T-helper 2 cell treated with Interferon-gamma antibody and Interleukin-4, amounts not matched to agents 5 μg/mL and 100 μg/mL, for 36 hours (primary cell): Measurements from ENCODE around the gene NTSR1.

Experiments
- DNase-seq: peaks from one replicate; pipeline ENCODE4 v3.0.0; 2021; ENCODE audit warnings: low spot score
- H3K27ac Mint-ChIP-seq: one replicate; pipeline ENCODE4 v1.8.0; 2021; ENCODE audit warnings: mild to moderate bottlenecking, mixed read lengths
- H3K27me3 Mint-ChIP-seq: one replicate; pipeline ENCODE4 v1.8.0; 2021; ENCODE audit warnings: low read depth, mixed read lengths
- H3K36me3 Mint-ChIP-seq: one replicate; pipeline ENCODE4 v1.8.0; 2021; ENCODE audit warnings: low read depth, mixed read lengths
- H3K4me1 Mint-ChIP-seq: one replicate; pipeline ENCODE4 v1.8.0; 2021; ENCODE audit warnings: low read depth, mixed read lengths
- H3K4me3 Mint-ChIP-seq: one replicate; pipeline ENCODE4 v1.8.0; 2022; ENCODE audit warnings: mild to moderate bottlenecking, moderate library complexity, mixed read lengths
- H3K9me3 Mint-ChIP-seq: one replicate; pipeline ENCODE4 v1.8.0; 2021; ENCODE audit warnings: mixed read lengths

NTSR1 gene

DNA sequence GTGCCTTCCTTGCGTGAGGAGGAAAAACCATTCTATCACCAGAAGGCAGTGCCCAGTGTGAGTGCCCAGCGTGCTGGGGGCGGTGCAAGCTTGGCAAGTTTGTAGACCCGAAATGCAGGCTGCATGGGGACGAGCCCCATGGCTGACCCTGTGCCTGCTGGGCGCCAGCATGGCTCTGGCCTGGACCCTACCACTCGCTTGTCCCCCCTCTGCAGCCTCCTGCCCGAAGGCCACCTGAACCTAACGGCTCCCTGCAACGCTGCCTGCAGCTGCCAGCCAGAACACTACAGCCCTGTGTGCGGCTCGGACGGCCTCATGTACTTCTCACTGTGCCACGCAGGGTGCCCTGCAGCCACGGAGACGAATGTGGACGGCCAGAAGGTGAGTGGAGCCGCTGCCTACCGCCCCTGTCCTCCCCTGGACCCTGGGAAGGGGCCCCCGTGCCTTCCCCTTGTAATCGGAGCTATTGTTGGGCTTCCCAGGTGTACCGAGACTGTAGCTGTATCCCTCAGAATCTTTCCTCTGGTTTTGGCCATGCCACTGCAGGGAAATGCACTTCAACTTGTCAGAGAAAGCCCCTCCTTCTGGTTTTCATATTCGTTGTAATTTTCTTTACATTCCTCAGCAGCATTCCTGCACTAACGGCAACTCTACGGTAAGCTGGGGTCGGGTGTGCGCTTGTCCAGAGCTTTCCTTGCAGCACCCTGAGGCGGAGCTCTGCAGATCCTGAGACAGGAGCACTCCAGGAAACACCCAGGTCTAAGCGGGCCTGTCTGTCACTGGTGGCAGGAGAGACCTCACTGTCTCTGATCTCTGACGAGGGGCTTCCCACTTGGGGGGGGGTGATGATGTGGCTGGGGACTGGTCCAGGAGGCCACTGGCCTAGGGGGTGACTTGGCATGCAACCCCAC lies 40.9 kb upstream of the NTSR1 start:
- no peak for DNase-seq
- Mint-ChIP-seq H3K4me3 (no peak overlapping the region), H3K4me1 (no peaks in the 10 kb centered on the region), H3K27me3 (no peaks in the 10 kb centered on the region), H3K36me3 (peaks cover 43% of the 10 kb centered on the region), H3K9me3 (no peaks in the 10 kb centered on the region), H3K27ac (no peak overlapping the region)

DNA sequence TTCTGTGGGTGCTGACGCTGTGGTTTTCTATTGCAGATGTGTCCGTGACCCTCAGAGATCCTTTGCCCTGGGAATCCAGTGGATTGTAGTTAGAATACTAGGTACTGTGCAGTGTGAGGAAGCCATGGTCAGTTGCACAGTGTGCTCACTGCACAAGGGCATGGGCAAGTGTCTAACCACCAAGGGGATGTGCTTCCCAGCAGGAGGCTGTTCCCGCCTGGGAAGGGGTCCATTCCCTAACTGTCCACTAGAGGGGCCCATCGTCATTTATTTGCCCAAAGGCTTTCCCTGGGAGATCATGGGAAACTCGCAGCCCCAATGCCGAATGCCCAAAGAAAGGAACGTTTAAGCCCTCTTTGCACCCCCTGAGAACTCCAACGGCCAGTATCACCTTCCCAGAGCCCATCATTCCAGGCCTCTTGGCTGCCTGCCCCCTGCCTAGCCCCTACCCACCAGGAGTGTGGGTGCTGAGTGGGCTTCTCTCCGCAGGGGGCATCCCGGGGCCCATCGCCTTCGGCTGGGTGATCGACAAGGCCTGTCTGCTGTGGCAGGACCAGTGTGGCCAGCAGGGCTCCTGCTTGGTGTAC lies 40.1 kb upstream of the NTSR1 start:
- no peak overlapping the region for H3K4me3 Mint-ChIP-seq
- no peaks in the 10 kb centered on the region for H3K9me3 Mint-ChIP-seq
- H3K27ac Mint-ChIP-seq = no peak overlapping the region
- peaks cover 45% of the 10 kb centered on the region for H3K36me3 Mint-ChIP-seq
- DNase-seq = no peak
- no peaks in the 10 kb centered on the region for H3K4me1 Mint-ChIP-seq
- no peaks in the 10 kb centered on the region for H3K27me3 Mint-ChIP-seq

DNA sequence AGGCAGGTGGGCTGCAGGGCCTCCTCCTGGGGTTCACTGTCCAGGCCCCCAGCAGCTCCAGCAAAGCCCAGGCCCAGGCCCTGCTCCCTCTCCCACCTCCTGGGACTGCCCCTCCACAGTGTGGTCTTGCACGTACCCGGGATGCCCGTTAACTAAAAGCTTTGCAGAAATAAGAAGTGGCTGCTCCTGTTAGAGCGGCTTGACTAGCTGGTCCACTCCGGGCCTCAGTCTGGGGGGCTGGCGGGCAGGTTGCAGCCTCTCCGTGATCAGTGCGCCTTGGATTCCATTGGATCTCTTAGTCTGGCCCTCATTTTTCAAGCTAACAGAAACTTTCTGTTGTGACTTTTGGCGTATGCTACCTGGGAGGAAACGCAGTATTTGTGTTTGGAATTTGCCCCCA lies 39.4 kb upstream of the NTSR1 start:
- H3K27ac Mint-ChIP-seq = no peak overlapping the region
- no peak for DNase-seq
- H3K36me3 Mint-ChIP-seq = peaks cover 45% of the 10 kb centered on the region
- no peaks in the 10 kb centered on the region for H3K4me1 Mint-ChIP-seq
- no peaks in the 10 kb centered on the region for H3K9me3 Mint-ChIP-seq
- H3K27me3 Mint-ChIP-seq = no peaks in the 10 kb centered on the region
- H3K4me3 Mint-ChIP-seq = no peak overlapping the region

DNA sequence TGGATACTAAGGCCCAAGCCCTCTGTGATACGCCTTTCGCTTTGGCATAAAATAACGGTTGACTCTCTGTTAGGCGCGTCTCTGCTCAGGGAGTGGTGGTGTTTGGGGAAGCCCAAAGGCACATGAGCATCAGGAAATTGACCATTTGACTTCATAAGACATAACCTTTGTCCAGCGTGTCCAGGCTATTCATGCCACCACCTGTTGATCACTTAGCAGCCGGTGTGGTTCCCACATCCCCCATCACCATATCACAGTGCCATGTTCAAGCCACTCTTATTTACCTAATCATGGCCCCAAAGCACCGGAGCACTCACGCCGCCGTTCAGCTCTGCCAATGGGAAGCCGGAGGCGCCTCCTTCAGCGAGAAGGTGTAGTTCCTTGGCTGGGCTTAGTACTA lies 38.5 kb upstream of the NTSR1 start:
- DNase-seq = no peak
- Mint-ChIP-seq H3K36me3 (peaks cover 40% of the 10 kb centered on the region), H3K4me1 (no peaks in the 10 kb centered on the region), H3K27ac (no peak overlapping the region), H3K27me3 (no peaks in the 10 kb centered on the region), H3K9me3 (no peaks in the 10 kb centered on the region), H3K4me3 (no peak overlapping the region)

DNA sequence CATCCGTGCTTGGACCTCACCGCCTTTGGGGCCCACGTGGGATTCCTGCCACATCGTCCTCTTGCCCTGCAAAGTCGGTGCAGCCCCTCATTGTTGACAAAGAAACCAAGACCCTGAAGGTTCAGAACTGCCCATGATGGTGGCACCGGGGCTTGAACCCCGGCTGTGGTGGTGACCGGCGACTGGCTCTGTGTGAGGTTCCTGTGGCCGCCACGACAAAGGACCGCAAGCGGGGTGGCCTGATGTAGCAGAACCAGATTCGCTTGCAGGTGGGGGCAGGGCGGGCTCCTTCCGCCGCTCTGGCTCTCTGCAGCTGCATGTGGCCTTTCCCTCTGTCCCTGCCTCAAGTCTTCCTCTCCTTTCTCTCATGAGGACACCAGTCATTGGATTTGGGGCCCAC lies 37.6 kb upstream of the NTSR1 start:
- H3K36me3 Mint-ChIP-seq = peaks cover 40% of the 10 kb centered on the region
- no peaks in the 10 kb centered on the region for H3K4me1 Mint-ChIP-seq
- no peaks in the 10 kb centered on the region for H3K9me3 Mint-ChIP-seq

DNA sequence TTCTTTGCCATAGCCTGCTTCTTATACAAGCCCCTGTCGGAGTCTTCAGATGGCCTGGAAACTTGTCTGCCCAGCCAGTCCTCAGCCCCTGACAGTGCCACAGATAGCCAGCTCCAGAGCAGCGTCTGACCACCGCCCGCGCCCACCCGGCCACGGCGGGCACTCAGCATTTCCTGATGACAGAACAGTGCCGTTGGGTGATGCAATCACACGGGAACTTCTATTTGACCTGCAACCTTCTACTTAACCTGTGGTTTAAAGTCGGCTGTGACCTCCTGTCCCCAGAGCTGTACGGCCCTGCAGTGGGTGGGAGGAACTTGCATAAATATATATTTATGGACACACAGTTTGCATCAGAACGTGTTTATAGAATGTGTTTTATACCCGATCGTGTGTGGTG lies 36.9 kb upstream of the NTSR1 start:
- no peaks in the 10 kb centered on the region for H3K9me3 Mint-ChIP-seq
- H3K27me3 Mint-ChIP-seq = peaks cover under 1% of the 10 kb centered on the region
- H3K4me3 Mint-ChIP-seq = no peak overlapping the region
- H3K4me1 Mint-ChIP-seq = no peaks in the 10 kb centered on the region
- H3K36me3 Mint-ChIP-seq = peaks cover 38% of the 10 kb centered on the region
- H3K27ac Mint-ChIP-seq = no peak overlapping the region
- DNase-seq = no peak

More for the DNA sequence above, 37.6 kb upstream of the NTSR1 start:
- DNase-seq = no peak
- Mint-ChIP-seq H3K4me3 (no peak overlapping the region), H3K27me3 (no peaks in the 10 kb centered on the region), H3K27ac (peak overlapping the region; percentile 62)

DNA sequence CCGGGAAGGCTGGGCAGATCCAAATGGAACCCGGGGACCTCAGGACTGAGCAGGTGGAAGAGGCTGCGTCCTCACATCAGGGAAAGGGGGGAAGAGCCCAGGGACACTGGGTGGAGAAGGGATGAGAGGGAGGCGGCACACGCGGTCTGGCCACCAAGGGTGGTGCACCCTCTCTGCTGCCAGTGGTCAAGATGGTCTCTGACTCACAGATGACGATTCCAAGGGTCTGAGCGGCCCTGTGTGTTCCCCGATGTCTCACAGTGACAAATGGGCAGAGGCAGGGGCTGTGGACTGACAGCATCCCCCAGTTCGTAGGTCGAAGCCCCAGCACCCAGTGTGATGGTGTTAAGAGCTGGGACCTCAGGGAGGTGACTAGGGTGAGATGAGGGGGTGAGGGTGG lies 34.3 kb upstream of the NTSR1 start:
- H3K27me3 Mint-ChIP-seq = peaks cover 9% of the 10 kb centered on the region
- peaks cover 11% of the 10 kb centered on the region for H3K4me1 Mint-ChIP-seq
- no peak overlapping the region for H3K27ac Mint-ChIP-seq
- no peaks in the 10 kb centered on the region for H3K9me3 Mint-ChIP-seq
- H3K4me3 Mint-ChIP-seq = no peak overlapping the region
- DNase-seq = no peak
- H3K36me3 Mint-ChIP-seq = peaks cover 21% of the 10 kb centered on the region

DNA sequence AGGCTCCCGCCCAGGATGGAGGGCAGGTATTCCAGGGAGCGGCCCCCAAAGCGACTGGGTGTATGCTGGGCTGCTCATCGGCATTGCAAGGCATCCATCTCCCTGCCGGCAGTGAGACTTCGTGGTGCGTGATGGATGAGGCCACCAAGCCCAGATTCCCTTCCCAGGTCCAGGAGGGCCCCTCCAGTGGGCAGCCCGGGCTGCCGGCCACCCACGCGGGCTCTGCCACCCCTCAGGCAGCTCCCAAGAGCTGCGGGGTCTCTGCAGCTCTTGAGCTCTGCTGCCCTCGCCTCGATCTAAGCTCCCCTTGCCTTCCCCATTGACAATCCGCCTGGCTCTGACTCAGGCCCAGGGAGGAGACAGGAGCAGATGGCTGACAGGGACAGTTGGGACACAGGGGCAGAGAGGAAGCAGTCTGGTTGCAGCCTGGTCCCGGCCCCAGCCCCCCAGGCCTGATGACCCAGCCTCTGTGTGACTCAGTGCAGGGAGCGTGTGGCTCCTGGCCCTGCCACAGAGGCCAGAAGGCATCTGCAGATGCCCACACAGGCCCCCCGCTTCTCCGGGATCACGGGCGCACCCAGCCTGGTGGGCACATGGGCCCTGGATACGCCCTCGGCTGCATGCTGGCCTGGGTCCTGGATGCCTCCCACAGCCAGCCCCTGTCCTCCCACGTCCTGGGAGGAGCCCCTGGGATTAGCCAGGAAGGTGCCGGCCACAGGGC lies 33.3 kb upstream of the NTSR1 start:
- Mint-ChIP-seq H3K27ac (no peak overlapping the region), H3K36me3 (peaks cover 15% of the 10 kb centered on the region), H3K4me1 (peaks cover 11% of the 10 kb centered on the region), H3K27me3 (peaks cover 9% of the 10 kb centered on the region), H3K4me3 (no peak overlapping the region), H3K9me3 (peaks cover 8% of the 10 kb centered on the region)
- DNase-seq = no peak

DNA sequence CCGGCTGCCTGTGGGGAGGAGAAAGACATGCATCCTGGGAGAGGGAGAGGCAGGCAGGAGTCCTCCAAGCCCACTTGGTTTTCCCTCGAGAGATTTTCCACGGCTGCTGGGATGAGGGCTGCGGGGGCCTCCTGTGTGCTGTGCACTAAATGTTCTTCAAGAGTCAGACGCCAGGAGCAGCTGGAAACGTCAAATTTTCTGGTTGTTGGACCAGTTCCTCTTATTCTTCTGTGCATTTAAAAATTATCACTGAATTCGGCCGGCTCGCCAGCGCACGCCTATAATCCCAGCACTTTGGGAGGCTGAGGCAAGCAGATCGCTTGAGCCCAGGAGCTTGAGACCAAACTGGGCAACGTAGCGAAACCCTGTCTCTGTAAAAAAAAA lies 32.8 kb upstream of the NTSR1 start:
- Mint-ChIP-seq H3K4me3 (no peak overlapping the region), H3K4me1 (peaks cover 11% of the 10 kb centered on the region), H3K9me3 (peaks cover 13% of the 10 kb centered on the region), H3K27me3 (peaks cover 9% of the 10 kb centered on the region), H3K27ac (no peak overlapping the region), H3K36me3 (peaks cover 15% of the 10 kb centered on the region)
- DNase-seq = no peak

DNA sequence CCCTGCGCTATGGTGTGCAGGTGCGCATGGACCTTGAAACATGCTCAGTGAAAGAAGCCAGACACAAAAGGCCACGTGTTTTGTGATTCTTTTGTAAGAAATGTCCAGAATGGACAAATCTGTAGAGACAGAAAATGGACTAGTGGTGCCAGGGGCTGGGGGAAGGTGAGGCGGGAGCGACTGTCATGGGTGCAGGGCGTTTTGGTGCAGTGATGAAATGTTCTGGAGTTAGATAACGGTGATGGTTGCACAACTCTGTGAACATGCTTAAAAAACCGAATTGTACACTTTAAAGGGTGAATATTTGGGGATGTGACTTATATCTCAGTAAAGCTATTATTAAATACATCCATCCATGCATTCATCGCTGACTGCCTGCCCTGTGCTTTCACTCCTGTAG lies 31.7 kb upstream of the NTSR1 start:
- Mint-ChIP-seq H3K27me3 (peaks cover 9% of the 10 kb centered on the region), H3K36me3 (peaks cover 7% of the 10 kb centered on the region), H3K27ac (no peak overlapping the region), H3K9me3 (peaks cover 14% of the 10 kb centered on the region), H3K4me3 (no peak overlapping the region), H3K4me1 (peaks cover 11% of the 10 kb centered on the region)
- no peak for DNase-seq

DNA sequence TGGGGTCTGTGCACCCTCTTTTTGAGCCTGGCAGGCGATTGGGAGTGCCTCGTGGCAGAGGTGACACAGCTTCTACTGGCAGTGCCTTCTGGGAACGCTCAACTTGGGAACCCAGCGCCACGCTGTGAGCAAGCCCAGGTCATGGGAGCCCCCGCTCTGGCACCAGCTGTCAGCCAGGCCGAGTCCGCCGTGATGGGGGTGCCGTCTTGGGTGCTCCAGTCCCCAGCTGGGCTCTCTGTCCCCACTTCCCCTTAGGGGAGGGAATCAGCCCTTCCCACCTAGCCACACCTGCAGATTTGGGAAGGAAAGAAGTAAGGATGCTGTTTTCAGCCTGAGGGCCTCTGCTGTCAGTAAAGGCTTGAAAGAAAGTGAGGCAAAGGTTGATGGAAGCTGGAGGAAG lies 31.0 kb upstream of the NTSR1 start:
- peaks cover 14% of the 10 kb centered on the region for H3K9me3 Mint-ChIP-seq

DNA sequence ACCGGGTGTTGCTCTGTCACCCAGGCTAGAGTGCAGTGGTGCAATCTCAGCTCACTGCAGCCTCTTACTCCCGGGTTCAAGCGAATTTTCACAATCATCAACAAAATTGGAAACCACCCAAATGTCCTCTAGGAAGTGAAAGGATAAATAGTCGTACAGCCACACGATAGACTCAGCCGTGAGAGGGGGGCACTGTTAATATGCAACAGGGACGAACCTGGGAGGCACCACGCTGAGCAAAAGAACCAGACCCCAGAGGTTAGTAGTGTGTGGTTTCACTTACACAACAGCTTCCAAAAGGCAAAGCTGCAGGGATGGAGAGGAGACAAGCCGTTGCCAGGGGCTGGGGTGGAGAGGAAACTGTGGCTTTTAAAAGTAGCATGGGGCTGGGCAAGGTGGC lies 30.1 kb upstream of the NTSR1 start:
- Mint-ChIP-seq H3K27ac (no peak overlapping the region), H3K9me3 (peaks cover 14% of the 10 kb centered on the region), H3K27me3 (peaks cover 9% of the 10 kb centered on the region), H3K4me3 (no peak overlapping the region), H3K36me3 (peaks cover 3% of the 10 kb centered on the region), H3K4me1 (peaks cover 11% of the 10 kb centered on the region)
- DNase-seq = no peak

More for the DNA sequence above, 31.0 kb upstream of the NTSR1 start:
- Mint-ChIP-seq H3K4me3 (no peak overlapping the region), H3K27ac (no peak overlapping the region), H3K27me3 (peaks cover 9% of the 10 kb centered on the region), H3K4me1 (peaks cover 11% of the 10 kb centered on the region), H3K36me3 (peaks cover 5% of the 10 kb centered on the region)
- no peak for DNase-seq

DNA sequence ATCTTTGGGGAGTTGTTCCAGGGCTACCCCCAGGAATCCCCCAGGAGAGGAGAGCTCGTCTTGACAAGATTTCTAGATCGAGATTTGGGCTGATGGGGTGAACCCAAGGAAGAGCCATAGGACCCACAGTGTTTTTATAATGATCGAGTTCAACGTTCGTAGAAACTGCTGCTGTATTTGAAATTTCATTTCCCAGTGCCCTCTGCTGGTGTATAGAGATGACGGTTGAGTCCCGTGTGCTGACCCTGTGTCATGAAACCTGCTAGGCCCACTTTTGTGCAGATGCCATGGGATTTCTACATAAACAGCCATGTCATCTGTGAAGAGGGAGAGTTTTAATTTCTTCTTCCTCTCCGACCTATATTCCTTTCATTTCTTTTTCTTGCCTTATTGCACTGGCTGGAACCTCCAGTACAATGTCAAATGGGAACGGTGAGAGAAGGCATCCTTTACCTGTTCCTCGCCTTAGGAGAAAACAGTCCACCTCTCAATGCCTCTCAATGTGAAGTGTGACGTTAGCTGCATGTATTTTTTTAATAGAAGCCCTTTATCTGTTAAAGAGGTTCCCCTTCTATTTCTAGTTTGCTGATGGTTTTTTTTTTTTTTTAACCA lies 28.6 kb upstream of the NTSR1 start:
- peaks cover 9% of the 10 kb centered on the region for H3K27me3 Mint-ChIP-seq
- no peak for DNase-seq
- no peak overlapping the region for H3K27ac Mint-ChIP-seq
- peaks cover 3% of the 10 kb centered on the region for H3K36me3 Mint-ChIP-seq
- no peak overlapping the region for H3K4me3 Mint-ChIP-seq
- peaks cover 14% of the 10 kb centered on the region for H3K9me3 Mint-ChIP-seq
- H3K4me1 Mint-ChIP-seq = peaks cover 11% of the 10 kb centered on the region
